A673 (cell line): Measurements from ENCODE around the gene CYTH1. TPM values are rescaled to one million over a fixed set of nuclear protein-coding genes. Genes with fewer than 3 reads are reported as not detected.

Experiments
- BruUV-seq: library from RNA; stranded (reverse); fragments of 400-500 nt; replicated peaks from 2 replicates; lab custom pipeline; 2021; lab: Mats Ljungman, UMichigan
- CTCF ChIA-PET: fragments of 300-600 bp; sonication (Branson Sonifier 250); formaldehyde crosslinking; loops from one replicate; lab custom pipeline; 2022; ENCODE audit warnings: antibody characterized with exemption; lab: Charles Lee
- POLR2A ChIA-PET: fragments of 300-600 bp; sonication (Branson Sonifier 250); formaldehyde crosslinking; loops from one replicate; lab custom pipeline; 2022; ENCODE audit warnings: antibody characterized with exemption; ENCODE audit not compliant: low non-redundant PET; lab: Charles Lee
- DNase-seq: peaks from one replicate; pipeline ENCODE4 v3.0.0-alpha.2; 2015; ENCODE audit warnings: low spot score
- H3K27ac ChIP-seq: fragments of 200-600 bp; sonication (generic); 2 replicates; pipeline ENCODE4 v1.5.1; 2016; ENCODE audit warnings: mixed run types, low read depth, mild to moderate bottlenecking, mixed read lengths, antibody characterized with exemption, low read length; ENCODE audit not compliant: poor library complexity, severe bottlenecking
- H3K27me3 ChIP-seq: fragments of 200-600 bp; sonication (generic); replicated peaks from 2 replicates; pipeline ENCODE4 v1.6.1; 2017; ENCODE audit warnings: mixed run types, low read depth, mild to moderate bottlenecking, mixed read lengths, antibody characterized with exemption, low read length; ENCODE audit not compliant: insufficient read depth, poor library complexity
- H3K36me3 ChIP-seq: fragments of 200-600 bp; sonication (generic); 2 replicates; pipeline ENCODE4 v1.6.1; 2016; ENCODE audit warnings: mixed run types, mild to moderate bottlenecking, mixed read lengths, antibody characterized with exemption, low read length; ENCODE audit not compliant: insufficient read depth, poor library complexity, severe bottlenecking
- H3K4me1 ChIP-seq: fragments of 200-600 bp; sonication (generic); 2 replicates; pipeline ENCODE4 v1.6.1; 2017; ENCODE audit warnings: mixed run types, mild to moderate bottlenecking, mixed read lengths, antibody characterized with exemption, low read length; ENCODE audit not compliant: insufficient read depth, poor library complexity, severe bottlenecking
- H3K4me3 ChIP-seq: fragments of 200-600 bp; sonication (generic); 2 replicates; pipeline ENCODE4 v1.5.1; 2016; ENCODE audit warnings: low read depth, mixed run types, mild to moderate bottlenecking, mixed read lengths, low read length; ENCODE audit not compliant: poor library complexity, severe bottlenecking
- H3K9me3 ChIP-seq: fragments of 200-600 bp; sonication (generic); 2 replicates; pipeline ENCODE4 v1.6.1; 2016; ENCODE audit warnings: mixed run types, low read depth, mild to moderate bottlenecking, mixed read lengths, antibody characterized with exemption, low read length; ENCODE audit not compliant: poor library complexity, severe bottlenecking
- CTCF ChIP-seq: fragments of 300-800, 200-600 bp; sonication (generic); conservative IDR thresholded peaks from 2 replicates; pipeline ENCODE4 v1.5.1; 2017; ENCODE audit warnings: low read depth, mild to moderate bottlenecking, antibody characterized with exemption, low read length, moderate library complexity, mixed read lengths
- EZH2 ChIP-seq: fragments of 200-600 bp; sonication (generic); IDR thresholded peaks from 2 replicates; pipeline ENCODE4 v1.6.1; 2017; ENCODE audit warnings: borderline replicate concordance, low read depth, mild to moderate bottlenecking, mixed read lengths, antibody characterized with exemption, low read length; ENCODE audit not compliant: poor library complexity, severe bottlenecking
- intact Hi-C: fragments of 100-400 bp; cut with micrococcal nuclease; formaldehyde crosslinking; loops from one replicate; pipeline ENCODE4 v1.10.0; 2022; ENCODE audit not compliant: unreplicated experiment
- total RNA-seq: library from RNA; stranded (reverse); gene quantifications from 2 replicates; pipeline ENCODE4 v1.2.3, GENCODE V29; 2021

The CYTH1 gene
- total RNA-seq, 1 experiment from 2014 or later, result 17.9 TPM

GRCh38 chr17:78715876-78716275, 66.2 kb downstream of the CYTH1 start:
- no peaks in the 10 kb centered on the region for H3K9me3 ChIP-seq
- no peak for TF ChIP-seq CTCF
- no peak for TF ChIP-seq EZH2
- no peak overlapping the region for H3K27ac ChIP-seq
- intact Hi-C loops, result no loop called here
- CTCF ChIA-PET, result no interaction called here
- H3K4me1 ChIP-seq, result peaks cover 30% of the 10 kb centered on the region
- POLR2A ChIA-PET, result no interaction called here
- no TSS peak for BruUV-seq
- H3K27me3 ChIP-seq, result no peaks in the 10 kb centered on the region
- H3K36me3 ChIP-seq, result no peaks in the 10 kb centered on the region
- DNase-seq, result no peak
- H3K4me3 ChIP-seq, result no peak overlapping the region

GRCh38 chr17:78715000-78715771, 66.9 kb downstream of the CYTH1 start:
- no peak for DNase-seq
- Histone ChIP-seq H3K36me3 (no peaks in the 10 kb centered on the region), H3K4me3 (no peak overlapping the region), H3K9me3 (no peaks in the 10 kb centered on the region), H3K27me3 (no peaks in the 10 kb centered on the region), H3K27ac (no peak overlapping the region), H3K4me1 (peaks cover 30% of the 10 kb centered on the region)
- CTCF ChIA-PET, result no interaction called here
- POLR2A ChIA-PET, result no interaction called here
- intact Hi-C loops, result no loop called here
- TF ChIP-seq CTCF, result no peak
- no peak for TF ChIP-seq EZH2
- BruUV-seq, result no TSS peak

- POLR2A ChIA-PET, result no interaction called here
- Histone ChIP-seq H3K4me1 (peaks cover 30% of the 10 kb centered on the region), H3K4me3 (no peak overlapping the region), H3K9me3 (no peaks in the 10 kb centered on the region), H3K27me3 (no peaks in the 10 kb centered on the region), H3K27ac (no peak overlapping the region), H3K36me3 (no peaks in the 10 kb centered on the region)
- intact Hi-C loops, result no loop called here
- CTCF ChIA-PET, result no interaction called here
- DNase-seq, result no peak
- TF ChIP-seq CTCF, result no peak
- TF ChIP-seq EZH2, result no peak
- BruUV-seq, result no TSS peak
Observed at GRCh38 chr17:78714534-78714933, 67.5 kb downstream of the CYTH1 start.
